ENCODE results near the gene RARA.
"Not testable (repeated sequence)": the region's sequence is repeated elsewhere in the genome, so short reads cannot be mapped to it uniquely, and the experiment has no call there.

Gene RARA

DNA sequence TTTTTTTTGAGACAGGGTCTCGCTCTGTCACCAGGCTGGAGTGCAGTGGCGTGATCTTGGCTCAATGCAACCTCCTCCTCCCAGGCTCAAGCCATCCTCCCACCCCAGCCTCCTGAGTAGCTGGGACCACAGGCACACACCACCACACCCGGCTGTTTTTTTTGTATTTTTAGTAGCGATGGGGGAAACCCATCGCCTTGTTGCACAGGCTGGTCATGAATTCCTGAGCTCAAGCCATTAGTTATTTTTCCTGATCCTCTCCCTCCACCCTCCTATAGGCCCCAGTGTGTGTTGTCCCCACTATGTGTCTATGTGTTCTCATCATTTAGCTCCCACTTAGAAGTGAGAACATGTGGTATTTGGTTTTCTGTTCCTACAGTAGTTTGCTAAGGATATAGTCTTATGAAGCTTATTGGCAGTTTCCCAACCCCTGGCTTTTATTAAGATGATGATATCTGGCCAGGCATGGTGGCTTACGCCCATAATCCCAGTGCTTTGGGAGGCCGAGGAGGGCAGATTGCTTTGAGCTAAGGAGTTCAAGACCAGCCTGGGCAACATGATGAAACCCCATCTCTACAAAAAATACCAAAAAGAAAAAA, 9.7 kb upstream of the RARA start:
- DNase-seq = not testable (repeated sequence)

DNA sequence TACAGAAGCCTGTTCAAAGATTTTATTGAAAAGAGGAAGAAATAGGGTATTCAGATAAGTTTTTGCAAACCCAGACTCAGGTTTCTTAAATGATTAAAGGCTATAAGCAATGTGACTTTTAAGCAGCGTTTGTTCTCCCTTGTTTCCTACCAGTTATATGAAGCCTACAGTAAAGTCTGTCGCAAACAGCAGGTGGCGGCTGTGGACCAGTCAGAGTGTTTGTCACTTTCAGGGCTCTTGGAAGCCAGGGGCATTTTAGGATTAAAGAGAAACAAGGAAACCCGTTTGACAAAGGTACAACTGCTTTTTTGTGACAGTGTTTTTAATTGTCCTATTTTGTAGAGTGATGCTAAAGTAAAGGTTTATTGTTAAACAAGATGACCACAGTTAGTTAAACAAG, 7.7 kb upstream of the RARA start:
- DNase-seq = no peak

GRCh38 chr17:40303009-40303657, 5.8 kb upstream of the RARA start:
- DNase-seq = no peak

DNA sequence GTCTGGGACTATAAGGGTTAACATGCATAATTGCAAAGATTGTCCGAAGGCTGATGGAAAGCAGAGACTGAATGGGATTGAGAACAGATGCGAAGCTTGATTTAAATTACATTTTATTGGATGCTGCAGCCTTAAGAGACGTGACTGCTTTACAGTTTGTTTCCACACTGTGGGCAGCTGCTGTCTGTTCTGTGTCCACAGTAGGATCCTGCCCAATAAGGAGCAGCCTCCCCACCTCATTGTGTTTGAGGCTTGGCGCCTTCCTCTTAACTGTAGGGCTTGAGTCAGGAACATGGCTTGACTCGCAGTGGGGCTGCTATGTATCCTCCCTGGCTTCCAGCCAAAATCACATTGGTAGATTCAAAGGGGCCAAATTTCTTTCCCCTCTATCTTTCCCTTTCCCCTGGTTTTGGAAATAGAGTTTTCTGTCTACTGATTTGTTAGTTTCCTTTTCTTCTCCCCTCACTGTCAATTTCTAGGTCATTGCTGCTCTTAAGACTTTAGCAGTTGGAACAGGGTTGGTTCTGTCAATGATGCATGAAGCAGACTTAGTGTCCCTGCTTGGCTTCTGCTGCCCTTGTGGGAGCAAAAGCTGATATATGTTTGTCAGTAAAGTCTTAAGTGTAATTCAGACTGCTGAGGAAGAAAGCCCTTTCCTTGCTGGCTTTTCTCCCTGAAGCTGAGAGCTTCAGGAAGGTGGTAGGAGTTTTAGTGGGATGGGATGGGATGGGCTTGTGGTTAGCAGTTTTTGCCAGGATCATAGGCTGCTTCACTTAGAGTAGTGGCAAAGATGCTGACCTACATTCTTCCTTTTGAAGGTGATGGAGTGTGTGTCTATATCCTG, 5.0 kb upstream of the RARA start:
- no peak for DNase-seq

- not testable (repeated sequence) for DNase-seq
Observed at GRCh38 chr17:40304552-40304863, 4.5 kb upstream of the RARA start.

DNA sequence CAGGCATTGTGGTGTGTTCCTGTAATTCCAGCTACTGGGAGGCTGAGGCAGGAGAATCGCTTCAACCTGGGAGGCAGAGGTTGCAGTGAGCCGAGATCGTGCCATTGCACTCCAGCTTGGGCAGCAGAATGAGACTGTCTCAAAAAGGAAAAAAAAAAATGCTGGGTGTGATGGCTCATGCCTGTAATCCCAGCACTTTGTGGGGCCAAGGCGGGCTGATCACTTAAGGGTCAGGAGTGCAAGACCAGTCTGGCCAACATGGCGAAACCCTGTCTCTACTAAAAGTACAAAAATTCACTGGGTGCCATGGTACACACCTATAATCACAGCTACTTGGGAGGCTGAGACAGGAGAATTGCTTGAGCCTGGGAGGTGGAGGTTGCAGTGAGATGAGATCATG, 4.1 kb upstream of the RARA start:
- DNase-seq = not testable (repeated sequence)

GRCh38 chr17:40306395-40306794, 2.6 kb upstream of the RARA start:
- no peak for DNase-seq

DNA sequence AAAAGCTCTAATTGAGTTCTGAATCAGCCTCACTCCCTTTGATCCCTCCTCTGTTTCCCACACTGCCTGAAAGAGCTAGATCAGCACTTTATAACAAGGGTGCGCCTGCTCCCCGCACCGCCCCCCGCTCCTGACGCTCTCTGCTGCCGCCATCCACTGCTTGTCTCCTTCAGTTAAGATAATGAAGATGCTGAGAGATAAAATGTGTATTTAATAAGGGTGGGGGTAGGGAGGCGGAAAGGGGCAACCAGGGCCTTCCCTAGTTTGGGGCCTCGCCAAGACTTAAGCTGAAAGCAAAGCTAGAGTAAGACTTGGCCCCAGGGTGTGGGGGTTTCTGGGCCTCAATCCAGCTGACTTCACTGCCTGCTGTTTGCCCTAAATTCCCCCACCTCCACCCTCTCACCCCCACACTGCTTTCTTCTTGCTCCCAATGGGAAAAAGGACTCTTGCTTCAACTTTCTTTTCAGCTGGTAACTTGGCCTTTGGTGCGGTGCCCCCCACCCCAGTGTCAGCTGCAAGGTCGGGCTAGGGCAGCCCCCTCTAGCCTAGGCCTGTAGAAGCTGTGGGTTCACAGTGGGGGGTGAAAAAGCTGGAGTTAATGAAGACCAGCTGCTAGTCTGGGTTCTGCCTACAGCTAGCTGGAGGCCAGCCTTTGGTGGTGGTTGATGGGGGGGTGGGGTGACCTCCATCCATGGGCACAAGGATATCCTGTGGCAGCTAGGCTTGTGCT, 1.8 kb upstream of the RARA start:
- no peak for DNase-seq

- DNase-seq = no peak
Observed at GRCh38 chr17:40307740-40308239, 1.2 kb upstream of the RARA start.

DNA sequence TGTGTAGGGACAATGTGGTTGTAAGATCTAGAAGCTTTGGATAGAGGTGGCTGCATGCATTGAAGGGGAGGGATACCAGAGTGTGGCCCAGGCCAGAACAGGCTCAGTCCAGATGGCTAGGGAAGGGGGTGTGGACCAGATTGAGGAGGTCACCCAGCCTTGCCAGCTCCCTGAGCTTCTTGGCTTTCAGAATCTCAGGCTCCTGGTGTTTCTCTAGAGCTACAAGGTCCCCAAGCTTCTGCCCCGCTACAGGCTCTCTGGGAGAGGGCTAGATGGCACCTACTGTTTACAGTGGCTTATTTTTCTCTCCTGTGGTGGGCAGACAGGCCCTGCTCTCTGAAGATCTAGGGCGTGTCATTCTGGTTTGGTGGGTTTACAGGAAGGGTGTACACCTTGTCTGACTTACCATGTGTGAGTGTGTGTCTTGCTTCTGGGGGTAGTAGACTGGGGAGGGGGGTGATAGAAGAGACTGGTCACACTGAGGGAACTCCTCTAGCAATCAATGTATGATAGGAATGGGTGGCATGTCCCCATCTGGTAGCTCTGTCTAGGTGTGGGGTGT, 1.1 kb downstream of the RARA start:
- no peak for DNase-seq

- DNase-seq = no peak
Observed at GRCh38 chr17:40310882-40311391, 2.0 kb downstream of the RARA start.

DNA sequence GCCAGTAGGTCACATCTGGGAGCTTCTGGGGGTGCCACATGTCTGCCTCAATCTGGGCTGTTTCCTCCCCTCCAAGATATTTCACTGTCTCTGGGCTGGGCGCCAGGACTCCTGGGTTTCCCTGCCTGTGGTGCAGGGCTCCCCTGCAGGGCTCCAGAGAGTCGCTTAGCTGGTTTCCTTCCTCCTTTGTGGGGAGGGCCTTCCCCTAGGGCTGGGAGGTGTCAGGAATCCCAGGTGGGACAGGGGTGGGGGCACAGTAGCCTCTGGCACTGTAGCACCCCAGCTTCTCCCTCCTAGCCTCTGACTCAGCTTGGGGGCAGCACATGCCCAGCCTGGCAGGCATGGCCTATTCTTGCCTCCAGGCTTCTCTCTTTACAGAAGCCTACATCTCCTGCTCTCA, 2.6 kb downstream of the RARA start:
- DNase-seq = no peak

GRCh38 chr17:40312131-40312731, 3.3 kb downstream of the RARA start:
- DNase-seq = no peak

DNA sequence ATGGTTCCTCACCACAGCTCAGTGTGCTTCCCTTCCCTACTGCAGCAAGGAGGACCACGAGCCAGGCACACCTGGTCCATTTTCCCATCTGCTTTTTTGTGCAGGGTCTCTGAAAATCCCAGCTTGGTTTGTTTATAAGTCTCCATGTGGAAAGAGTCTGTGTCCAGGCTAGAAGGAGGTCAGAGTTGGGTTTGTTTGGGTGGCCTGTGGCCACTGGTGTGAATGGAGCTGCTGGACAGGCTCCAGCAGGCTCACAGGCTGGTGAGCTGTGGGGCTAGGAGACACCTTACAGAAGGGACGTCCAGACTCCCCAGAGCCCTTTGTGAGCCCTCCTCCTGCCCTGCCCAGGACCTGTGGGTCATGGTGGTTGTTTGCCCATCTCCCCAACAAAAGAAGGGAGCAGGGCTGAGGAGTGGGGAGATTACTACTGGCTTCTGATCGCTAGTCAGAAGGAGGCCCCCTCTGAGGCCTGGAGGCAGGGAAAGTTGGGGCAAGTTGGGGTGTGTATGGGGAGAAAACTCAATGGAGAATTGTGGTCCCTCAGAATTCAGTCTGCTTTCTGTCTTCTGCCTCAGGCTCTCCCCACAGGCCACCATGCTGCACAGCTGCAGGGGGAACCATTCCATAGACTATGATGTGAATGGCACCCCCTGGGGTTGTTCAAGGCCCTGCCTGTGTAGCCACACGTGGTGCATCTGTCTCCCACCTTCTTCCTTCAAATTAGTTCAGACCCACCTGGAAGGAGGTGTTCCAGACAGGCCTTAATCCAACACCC, 4.1 kb downstream of the RARA start:
- DNase-seq = no peak

GRCh38 chr17:40313668-40314583, 4.9 kb downstream of the RARA start:
- no peak for DNase-seq

GRCh38 chr17:40314584-40314956, 5.6 kb downstream of the RARA start:
- peak; percentile 87 for DNase-seq

DNA sequence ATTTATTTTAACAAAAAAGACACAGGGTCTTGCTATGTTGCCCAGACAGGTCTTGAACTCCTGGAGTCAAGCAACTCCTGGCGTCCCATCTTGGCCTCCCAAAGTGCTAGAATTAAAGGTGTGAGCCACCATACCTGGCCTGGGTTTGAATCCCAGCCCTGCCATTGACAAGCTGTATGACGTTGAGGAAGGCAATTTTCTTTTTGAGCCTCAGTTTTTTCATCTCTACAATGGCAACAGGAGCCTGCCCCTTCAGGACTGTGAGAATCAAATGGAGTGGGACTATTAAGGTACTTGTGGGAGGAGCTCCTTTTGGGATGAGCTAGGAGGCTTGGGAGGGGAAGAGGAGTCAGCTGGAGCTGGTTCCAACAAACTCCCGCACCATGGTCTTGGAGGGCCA, 6.2 kb downstream of the RARA start:
- no peak for DNase-seq

DNA sequence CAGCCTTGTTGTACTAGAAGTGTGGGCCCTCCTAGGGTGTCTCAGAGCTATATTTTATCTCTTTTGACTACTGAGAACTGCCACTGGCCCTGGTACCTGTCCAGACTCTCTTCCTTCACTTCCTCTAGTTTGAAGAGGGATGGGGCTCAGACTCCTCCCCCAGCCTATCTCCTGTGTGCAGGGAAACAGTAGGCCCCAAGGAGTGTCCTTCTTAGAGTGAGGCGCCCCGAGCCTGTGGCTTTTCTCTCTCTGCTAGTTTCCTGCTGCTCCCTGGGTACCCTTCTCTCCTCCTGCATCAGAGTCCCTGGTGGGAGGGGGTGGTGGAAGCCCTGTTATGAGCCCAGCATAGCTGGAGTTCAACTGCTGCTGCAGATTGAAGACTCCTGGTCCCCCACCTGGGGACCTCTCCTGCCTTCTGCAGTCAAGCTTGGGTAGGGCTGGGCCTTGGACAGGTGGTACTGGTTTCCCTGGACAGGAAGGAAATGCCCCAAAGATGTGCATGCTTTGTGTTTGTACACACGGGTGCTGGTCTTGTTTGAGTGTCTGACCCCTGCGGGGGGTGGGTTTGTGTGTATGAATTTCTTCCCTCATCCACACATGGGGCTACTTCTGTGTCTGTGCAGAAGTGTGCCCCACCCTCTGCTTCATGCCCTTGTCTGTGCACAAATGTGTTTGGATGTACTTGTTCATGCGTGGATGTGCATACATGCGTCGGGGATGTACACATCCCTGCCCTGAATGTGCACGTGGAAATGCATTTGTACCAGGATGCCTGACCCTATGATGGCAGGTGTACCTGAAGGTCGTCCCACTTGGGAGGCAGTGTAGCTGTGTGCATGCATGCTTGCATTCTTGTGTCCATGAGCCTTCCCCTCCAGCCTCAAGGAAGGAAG, 6.9 kb downstream of the RARA start:
- DNase-seq = no peak

DNA sequence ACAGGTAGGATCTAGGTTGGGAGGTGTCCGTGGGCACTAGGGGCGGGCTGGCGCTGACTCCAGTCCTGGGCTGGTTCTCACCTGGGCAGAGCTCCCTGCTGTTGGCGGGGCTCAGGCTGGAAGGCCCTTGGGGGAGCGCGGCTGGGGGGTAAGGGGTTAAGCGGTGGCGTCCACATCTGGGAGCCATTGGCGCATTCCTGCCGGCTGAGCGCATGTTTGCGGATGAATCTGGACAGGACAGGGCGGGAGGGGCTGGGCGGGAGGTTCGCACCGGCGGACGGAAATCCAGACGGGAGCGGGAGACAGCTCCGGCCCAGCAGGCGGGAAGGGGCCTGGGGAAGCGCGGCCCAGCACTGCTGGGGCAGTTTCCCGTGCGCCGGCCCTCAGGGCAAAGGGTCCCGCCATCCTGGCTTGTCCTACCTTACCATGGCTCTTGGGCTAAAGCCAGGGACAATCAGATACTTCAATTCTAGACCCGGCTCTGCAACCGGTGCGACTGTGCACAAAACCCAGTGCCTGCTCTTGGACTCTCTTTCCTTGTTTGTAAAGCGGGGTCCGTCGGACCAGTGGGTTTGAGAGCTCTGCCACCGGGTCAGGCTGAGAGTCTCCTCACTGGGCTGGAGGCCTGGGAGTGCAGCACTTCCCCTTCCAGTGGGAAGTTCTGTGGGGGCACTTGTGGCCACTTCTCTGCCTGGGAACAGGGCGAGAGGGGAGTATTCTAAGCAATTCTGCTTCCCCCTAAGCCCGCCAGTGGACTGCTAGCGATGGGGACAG, 7.8 kb downstream of the RARA start:
- DNase-seq = no peak
